NCI-H345 treated with DMSO at 0.1 percent for 48 hours (cell line): ENCODE measurements around the gene CELSR2.

Experiments used
- DNase-seq: peaks from one replicate; lab custom pipeline; 2025; ENCODE audit not compliant: unreplicated experiment; lab: John Stamatoyannopoulos, UW

The CELSR2 gene

DNA sequence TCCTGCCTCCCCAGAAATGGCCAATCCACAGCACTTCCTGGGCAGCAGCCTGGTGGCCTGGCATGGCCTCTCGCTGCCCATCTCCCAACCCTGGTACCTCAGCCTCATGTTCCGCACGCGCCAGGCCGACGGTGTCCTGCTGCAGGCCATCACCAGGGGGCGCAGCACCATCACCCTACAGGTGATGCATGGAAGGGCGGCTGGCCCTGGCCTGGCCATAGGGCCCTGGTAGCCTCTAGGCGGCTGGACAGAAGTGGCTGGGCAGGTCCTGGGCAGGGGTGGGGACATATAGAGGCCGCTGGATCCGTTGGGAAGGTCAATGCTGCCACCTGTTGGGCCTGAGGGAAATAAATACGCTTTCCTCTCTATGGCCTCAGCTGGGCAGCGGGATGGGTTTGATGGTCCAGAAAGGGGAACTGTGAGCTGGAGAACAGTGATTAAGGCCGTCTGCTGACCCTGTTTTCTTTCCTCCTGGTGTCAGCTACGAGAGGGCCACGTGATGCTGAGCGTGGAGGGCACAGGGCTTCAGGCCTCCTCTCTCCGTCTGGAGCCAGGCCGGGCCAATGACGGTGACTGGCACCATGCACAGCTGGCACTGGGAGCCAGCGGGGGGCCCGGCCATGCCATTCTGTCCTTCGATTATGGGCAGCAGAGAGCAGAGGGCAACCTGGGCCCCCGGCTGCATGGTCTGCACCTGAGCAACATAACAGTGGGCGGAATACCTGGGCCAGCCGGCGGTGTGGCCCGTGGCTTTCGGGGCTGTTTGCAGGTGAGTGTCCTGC, 14.4 kb downstream of the CELSR2 start:
- DNase-seq = no peak

DNA sequence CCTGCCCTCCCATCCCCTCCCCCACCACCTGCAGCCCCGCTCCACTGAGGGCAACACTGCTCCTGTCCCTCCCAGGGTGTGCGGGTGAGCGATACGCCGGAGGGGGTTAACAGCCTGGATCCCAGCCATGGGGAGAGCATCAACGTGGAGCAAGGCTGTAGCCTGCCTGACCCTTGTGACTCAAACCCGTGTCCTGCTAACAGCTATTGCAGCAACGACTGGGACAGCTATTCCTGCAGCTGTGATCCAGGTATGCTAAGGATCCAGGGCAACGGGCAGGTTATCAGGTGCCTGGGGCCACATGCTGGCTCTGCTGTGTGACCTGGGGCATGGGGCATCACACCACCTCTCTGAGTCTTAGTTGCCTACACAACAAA, 15.0 kb downstream of the CELSR2 start:
- DNase-seq = no peak

DNA sequence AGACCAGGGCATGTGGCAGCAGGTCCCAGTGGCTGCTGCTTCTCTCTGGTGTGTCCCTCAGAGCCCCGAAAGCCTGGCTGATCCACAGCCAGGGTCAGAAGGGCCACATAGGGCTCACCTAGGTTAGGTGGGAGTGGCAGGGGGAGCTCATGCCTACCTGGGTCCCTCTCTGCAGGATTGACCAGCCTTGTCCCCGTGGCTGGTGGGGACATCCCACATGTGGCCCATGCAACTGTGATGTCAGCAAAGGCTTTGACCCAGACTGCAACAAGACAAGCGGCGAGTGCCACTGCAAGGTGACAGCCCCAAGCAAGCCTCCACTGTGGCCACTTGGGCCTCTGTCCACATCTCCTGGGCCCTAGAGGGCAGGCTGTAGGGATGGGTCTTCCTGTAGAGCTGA, 15.7 kb downstream of the CELSR2 start:
- no peak for DNase-seq

DNA sequence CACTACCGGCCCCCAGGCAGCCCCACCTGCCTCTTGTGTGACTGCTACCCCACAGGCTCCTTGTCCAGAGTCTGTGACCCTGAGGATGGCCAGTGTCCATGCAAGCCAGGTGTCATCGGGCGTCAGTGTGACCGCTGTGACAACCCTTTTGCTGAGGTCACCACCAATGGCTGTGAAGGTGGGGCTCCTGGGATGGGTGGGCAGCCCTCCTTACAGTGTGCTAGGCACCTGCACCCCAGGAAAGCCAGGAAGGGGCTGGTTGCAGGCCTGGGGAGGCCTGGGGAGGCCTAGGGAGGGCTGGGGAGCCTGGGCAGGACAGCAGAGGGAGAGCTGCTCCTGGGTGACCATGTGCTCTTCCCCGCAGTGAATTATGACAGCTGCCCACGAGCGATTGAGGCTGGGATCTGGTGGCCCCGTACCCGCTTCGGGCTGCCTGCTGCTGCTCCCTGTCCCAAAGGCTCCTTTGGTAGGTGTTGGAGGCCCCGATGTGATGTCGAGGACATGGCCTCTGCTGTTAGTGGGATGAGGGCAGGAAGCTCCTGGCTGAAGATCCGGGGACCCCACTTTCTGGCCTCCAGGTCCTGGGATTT, 16.5 kb downstream of the CELSR2 start:
- DNase-seq = no peak

DNA sequence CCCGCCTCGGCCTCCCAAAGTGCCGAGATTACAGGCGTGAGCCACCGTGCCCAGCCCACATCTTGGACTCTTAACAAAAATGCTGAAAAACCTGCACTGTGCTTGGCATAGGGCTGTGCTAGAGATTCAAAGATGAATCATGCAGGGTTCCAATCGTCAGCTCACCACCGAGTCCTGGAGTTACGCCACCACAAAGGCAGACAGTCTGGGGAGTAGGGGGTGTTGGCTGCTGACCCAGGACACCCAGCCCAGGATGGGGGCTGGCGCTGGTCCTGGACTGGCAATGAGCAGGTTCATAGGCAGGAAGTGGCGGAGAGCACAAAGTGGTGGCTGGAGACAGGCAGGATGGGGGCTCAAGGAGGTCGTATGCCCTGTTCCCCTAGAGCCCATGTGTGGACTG, 17.6 kb downstream of the CELSR2 start:
- no peak for DNase-seq

DNA sequence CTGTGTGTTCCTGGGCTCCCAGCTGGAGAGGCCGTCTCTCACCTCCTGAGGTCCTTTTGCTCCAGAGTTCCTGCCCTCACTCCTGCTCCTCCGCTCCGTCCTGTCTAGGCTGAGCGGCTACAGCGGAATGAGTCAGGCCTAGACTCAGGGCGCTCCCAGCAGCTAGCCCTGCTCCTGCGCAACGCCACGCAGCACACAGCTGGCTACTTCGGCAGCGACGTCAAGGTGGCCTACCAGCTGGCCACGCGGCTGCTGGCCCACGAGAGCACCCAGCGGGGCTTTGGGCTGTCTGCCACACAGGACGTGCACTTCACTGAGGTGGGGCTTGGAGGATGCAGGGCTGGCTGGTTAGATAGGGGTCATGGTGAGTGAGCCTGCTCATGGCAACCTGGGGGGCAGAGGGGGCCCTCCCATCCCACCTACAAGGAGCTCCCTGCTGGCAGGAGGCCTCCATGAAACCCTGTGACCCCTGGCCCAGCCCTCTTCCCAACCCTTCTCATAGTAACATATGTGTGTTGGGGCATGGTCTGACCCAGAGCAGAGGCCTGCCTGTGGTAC, 18.5 kb downstream of the CELSR2 start:
- no peak for DNase-seq

DNA sequence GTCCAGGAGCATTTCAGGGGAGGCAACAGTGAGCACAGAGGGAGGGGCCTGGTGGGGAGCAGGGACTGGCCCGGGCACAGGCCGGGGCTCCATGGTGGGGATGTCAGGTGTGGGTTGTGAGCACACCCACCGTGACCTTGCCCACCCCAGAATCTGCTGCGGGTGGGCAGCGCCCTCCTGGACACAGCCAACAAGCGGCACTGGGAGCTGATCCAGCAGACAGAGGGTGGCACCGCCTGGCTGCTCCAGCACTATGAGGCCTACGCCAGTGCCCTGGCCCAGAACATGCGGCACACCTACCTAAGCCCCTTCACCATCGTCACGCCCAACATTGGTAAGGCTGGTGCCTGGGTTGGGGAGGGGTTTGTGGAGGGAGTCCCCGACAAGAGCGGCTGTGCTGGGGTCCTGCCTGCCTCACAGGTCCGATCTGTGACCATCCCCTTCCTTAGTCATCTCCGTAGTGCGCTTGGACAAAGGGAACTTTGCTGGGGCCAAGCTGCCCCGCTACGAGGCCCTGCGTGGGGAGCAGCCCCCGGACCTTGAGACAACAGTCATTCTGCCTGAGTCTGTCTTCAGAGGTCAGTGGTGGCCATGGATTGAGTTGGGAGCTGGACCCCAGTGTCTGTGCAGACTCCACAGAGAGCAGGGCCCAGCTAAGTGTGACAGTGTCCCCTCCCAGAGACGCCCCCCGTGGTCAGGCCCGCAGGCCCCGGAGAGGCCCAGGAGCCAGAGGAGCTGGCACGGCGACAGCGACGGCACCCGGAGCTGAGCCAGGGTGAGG, 19.3 kb downstream of the CELSR2 start:
- DNase-seq = no peak

DNA sequence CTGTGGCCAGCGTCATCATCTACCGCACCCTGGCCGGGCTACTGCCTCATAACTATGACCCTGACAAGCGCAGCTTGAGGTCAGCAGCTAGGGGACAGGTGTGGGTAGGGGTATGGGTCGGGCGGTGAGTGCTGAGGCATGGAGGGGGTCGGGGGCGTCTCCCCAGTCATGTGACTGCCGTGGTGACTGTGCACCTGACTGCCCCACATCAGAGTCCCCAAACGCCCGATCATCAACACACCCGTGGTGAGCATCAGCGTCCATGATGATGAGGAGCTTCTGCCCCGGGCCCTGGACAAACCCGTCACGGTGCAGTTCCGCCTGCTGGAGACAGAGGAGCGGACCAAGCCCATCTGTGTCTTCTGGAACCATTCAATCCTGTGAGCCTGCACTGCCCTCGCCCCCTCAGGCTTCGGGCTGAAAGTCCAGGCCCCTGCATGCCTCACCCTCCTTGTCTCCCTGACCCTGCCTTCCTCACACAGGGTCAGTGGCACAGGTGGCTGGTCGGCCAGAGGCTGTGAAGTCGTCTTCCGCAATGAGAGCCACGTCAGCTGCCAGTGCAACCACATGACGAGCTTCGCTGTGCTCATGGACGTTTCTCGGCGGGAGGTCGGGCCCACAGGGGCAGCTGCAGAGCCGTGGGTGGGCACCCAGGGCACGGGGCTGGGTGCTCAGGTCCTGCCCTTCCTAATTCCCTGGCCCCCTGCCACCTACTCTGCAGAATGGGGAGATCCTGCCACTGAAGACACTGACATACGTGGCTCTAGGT, 20.1 kb downstream of the CELSR2 start:
- DNase-seq = no peak

DNA sequence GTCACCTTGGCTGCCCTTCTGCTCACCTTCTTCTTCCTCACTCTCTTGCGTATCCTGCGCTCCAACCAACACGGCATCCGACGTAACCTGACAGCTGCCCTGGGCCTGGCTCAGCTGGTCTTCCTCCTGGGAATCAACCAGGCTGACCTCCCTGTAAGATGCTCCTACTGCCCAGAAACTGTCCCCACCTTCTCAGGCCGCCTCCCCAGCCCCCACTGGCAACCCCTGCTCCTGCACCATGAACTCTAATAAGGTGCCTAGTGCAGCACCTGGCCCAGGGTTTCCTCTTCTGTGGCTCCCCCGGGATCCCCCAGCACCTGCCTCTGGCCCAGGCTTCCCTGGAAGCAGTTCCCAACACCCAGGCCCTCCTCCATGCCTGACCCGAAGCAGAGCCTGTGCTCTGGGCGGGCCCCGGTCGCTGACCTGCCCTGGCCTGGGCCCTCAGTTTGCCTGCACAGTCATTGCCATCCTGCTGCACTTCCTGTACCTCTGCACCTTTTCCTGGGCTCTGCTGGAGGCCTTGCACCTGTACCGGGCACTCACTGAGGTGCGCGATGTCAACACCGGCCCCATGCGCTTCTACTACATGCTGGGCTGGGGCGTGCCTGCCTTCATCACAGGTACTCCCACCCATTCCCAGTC, 20.8 kb downstream of the CELSR2 start:
- DNase-seq = no peak

DNA sequence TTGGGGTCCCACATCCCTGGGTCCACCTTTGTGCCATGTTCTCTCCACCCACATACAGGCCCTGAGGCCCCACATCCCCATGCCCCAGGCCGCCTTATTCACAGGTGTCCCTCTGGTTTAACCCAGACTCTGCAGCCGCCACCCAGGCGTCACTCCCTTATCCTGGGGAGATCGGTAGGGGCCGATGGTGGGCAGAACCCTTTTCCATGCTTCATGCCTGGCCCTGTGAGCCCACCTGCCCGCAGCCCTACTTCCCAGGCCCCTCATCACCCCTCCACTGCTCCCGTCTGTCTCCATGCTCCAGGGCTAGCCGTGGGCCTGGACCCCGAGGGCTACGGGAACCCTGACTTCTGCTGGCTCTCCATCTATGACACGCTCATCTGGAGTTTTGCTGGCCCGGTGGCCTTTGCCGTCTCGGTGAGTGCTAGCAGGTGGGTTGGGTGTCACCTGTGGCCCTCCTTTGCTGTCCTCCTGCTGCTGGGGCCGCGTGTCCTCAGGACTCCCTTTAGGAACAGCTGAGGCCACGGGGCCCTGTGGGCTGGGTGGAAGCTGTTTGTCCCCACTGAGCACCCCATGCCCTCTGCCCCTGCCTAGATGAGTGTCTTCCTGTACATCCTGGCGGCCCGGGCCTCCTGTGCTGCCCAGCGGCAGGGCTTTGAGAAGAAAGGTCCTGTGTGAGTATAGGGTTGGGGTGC, 21.4 kb downstream of the CELSR2 start:
- no peak for DNase-seq

DNA sequence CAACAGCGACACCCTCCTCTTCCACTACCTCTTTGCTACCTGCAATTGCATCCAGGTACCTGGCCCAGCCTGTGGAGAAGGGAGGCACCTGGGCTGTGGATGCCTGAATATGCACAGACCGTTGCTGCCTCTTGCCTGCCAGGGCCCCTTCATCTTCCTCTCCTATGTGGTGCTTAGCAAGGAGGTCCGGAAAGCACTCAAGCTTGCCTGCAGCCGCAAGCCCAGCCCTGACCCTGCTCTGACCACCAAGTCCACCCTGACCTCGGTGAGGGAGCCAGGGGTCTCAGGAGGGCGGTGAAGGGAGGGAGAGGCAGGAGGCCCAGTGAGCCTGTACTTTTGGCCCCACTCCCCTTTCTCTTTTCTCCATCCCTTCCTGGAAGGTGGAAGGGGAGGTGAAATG, 22.1 kb downstream of the CELSR2 start:
- no peak for DNase-seq

DNA sequence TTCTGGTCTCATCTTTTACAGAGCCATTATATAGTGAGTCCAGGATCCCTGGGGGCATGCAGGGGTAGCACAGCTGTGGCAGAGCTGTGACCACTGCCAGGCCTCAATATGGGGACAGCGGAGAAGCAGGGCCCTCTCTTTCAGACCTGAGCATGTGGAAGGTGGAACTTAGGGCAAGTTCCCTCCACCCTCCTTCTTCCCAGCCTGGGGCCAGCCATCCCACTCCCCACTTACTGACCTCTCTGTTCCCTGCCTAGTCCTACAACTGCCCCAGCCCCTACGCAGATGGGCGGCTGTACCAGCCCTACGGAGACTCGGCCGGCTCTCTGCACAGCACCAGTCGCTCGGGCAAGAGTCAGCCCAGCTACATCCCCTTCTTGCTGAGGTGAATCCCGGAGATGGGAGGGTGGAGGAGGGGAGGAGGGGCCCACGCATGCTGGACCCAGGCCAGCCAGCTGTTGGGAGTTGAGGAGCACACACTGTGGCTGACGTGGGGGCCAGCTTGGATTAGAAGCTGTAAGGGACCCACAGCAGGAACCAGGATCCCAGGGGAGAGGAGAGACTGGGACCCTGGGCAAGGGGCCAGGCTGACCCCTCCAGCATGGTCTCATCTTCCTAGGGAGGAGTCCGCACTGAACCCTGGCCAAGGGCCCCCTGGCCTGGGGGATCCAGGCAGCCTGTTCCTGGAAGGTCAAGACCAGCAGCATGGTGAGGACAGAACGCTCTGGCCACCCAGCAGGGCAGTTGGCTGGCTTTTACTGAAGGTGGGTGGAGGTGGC, 22.9 kb downstream of the CELSR2 start:
- no peak for DNase-seq

DNA sequence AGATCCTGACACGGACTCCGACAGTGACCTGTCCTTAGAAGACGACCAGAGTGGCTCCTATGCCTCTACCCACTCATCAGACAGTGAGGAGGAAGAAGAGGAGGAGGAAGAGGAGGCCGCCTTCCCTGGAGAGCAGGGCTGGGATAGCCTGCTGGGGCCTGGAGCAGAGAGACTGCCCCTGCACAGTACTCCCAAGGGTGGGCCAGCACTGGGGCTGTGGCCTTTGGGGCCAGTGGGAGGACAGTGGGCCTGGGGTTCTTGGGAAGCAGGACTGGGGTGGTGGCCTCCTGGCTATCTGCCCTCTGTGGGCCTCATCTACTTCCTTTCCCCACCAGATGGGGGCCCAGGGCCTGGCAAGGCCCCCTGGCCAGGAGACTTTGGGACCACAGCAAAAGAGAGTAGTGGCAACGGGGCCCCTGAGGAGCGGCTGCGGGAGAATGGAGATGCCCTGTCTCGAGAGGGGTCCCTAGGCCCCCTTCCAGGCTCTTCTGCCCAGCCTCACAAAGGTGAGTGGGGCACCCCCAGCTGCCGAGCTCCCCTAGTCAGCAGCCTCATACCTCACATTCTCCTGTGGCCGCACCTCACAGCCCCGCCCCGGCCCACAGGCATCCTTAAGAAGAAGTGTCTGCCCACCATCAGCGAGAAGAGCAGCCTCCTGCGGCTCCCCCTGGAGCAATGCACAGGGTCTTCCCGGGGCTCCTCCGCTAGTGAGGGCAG, 23.6 kb downstream of the CELSR2 start:
- no peak for DNase-seq

DNA sequence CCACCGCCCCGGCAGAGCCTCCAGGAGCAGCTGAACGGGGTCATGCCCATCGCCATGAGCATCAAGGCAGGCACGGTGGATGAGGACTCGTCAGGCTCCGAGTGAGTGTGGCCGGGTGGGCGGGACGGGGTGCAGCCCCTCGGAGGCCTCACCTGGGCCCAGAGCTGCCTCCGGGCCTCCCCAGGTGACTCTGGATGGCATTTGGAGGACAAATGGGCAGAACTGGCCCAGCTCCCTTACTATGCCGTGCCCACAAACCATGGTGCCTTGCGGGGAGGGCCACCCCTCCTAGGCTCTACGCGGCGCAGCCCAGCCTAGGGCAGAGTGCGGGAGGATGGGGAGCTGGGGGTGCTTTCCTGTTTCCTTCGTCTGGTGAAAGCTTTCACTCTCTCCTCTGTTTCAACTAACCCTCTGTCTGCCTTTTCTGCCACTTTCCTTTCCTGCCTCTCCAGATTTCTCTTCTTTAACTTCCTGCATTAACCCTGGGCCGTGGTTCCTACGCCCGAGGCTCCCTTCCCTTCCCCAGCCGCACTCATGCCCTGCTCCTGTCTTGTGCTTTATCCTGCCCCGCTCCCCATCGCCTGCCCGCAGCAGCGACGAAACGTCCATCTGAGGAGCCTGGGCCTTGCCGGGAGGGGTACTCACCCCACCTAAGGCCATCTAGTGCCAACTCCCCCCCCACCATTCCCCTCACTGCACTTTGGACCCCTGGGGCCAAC, 24.4 kb downstream of the CELSR2 start:
- no peak for DNase-seq

DNA sequence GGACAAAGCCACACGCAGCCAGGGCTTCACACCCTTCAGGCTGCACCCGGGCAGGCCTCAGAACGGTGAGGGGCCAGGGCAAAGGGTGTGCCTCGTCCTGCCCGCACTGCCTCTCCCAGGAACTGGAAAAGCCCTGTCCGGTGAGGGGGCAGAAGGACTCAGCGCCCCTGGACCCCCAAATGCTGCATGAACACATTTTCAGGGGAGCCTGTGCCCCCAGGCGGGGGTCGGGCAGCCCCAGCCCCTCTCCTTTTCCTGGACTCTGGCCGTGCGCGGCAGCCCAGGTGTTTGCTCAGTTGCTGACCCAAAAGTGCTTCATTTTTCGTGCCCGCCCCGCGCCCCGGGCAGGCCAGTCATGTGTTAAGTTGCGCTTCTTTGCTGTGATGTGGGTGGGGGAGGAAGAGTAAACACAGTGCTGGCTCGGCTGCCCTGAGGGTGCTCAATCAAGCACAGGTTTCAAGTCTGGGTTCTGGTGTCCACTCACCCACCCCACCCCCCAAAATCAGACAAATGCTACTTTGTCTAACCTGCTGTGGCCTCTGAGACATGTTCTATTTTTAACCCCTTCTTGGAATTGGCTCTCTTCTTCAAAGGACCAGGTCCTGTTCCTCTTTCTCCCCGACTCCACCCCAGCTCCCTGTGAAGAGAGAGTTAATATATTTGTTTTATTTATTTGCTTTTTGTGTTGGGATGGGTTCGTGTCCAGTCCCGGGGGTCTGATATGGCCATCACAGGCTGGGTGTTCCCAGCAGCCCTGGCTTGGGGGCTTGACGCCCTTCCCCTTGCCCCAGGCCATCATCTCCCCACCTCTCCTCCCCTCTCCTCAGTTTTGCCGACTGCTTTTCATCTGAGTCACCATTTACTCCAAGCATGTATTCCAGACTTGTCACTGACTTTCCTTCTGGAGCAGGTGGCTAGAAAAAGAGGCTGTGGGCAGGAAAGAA, 25.5 kb downstream of the CELSR2 start:
- peak; percentile 22 for DNase-seq

DNA sequence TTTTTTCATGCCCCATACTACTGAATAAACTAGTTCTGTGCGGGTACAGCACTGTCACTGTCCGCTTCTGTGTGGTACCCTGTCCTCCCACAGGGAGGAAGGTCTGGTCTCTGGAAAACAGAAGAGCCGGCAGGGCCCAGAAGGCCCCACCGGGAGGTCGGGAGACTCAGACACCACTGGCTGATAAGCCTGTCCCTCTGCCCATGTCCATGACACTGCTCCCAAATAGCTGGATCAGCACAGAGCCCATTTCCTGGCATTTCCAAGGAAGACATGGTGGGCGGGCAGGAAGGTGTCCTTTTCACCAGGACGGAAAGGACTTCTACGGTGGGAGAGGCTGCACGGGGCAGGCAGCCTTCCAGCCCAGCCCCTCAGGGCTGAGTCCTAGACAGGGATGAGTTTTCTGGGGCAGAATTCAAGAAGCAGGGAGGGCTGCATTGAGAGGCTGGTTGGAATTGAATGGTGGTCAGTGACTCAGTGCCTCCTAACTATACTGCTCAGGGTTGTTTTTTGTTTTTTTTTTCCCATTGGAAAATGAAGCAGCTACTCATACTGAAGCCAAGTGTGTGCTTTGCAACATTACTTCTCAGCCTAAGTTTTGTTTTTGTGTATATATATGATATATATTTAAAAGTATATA, 26.5 kb downstream of the CELSR2 start:
- DNase-seq = no peak
